Peyer's patch (tissue), 4 donors: ENCODE data around the gene CNTNAP2.

Experiments
- POLR2A ChIP-seq, 2 donors: fragments of 450-650 bp; IDR thresholded peaks; one replicate each; pipeline ENCODE4 v1.5.1; 2017; ENCODE audit warnings: antibody characterized with exemption in 2 of 2, mild to moderate bottlenecking in 2 of 2, moderate library complexity in 2 of 2
- TF ChIP-seq, protein P1 (sequence below), 6 experiments: fragments of 450-650 bp in 4 of 6; fragments of 200-600 bp in 2 of 6; sonication (generic) in 1 of 6; IDR thresholded peaks; one replicate each; pipeline ENCODE4 v1.5.1; 2017 to 2019; ENCODE audit warnings: antibody characterized with exemption in 6 of 6, mild to moderate bottlenecking in 3 of 6, moderate library complexity in 1 of 6

DNA sequence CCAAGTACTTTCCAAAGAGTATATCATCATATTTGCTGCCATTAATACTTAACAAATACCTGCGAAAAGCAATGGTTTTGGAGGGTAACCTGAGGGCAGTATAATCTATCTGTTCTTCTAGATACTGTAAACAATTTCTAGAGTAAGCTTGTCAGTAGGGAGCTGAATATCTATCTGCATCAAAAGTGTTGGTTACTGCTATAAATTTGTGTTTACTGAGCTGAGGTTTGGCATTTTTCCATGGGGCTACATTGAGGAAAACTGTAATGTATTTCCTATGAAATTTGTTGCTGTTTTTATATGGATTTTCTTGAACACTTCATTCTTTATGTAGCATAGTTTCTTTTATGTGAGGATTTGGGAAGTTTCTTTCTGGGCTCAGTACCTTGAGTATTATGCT lies 913.4 kb downstream of the CNTNAP2 start:
- TF ChIP-seq, protein P1, sequence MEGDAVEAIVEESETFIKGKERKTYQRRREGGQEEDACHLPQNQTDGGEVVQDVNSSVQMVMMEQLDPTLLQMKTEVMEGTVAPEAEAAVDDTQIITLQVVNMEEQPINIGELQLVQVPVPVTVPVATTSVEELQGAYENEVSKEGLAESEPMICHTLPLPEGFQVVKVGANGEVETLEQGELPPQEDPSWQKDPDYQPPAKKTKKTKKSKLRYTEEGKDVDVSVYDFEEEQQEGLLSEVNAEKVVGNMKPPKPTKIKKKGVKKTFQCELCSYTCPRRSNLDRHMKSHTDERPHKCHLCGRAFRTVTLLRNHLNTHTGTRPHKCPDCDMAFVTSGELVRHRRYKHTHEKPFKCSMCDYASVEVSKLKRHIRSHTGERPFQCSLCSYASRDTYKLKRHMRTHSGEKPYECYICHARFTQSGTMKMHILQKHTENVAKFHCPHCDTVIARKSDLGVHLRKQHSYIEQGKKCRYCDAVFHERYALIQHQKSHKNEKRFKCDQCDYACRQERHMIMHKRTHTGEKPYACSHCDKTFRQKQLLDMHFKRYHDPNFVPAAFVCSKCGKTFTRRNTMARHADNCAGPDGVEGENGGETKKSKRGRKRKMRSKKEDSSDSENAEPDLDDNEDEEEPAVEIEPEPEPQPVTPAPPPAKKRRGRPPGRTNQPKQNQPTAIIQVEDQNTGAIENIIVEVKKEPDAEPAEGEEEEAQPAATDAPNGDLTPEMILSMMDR (IDR thresholded peaks at IDR 0.05) = no peak
- no peak for TF ChIP-seq POLR2A (IDR thresholded peaks at IDR 0.05)
